ENCODE results near the gene PRKCE. TPM values are rescaled to one million over a fixed set of nuclear protein-coding genes. Genes with fewer than 3 reads are reported as not detected.
A peak's percentile ranks its signal among the peaks of the same experiment; 100 is the strongest.

Gene PRKCE
- total RNA-seq, 2 experiments from 2014 or later = 15.4 to 16.2 TPM

DNA sequence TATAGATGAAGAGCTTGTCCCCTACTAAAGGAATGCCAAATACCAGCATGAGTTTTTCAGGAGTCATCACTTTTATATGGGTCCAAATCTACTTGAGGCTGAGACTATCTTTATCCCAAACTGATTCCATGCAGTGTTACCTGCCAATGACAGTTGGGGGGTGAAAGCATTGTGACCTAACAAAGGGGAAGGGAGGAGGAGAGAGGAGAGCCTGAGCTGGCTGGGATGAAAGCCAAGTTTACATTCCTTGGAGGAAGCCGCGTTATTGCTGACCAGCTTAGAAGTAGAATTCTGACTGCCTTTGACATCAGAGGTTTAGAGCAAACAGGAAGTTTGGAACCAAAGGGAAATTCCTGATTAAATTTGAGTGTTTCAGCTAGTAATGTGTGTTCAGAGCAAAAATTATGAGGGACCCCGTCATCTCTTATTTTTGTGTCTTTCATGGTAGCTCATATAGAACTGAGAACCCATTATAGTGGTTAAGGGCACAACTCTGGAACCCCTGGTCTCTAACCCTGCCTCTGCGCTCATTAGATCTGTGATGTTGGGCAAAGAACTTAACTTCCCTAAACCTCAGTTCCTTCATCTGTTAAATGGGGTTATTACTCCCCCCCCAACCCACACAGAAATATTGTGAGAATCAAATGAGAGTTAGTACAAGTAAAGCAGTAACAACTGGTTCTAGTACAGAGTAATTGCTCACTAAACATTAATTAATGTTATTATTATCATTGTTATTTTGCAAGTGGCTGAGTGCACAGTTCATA, 446.4 kb downstream of the PRKCE start:
- Mint-ChIP-seq H3K27me3 (ENCODE audit: low read depth) (no peaks in the 10 kb centered on the region), H3K4me3 (no peak overlapping the region), H3K4me1 (ENCODE audit: low read depth) (peaks cover 18% of the 10 kb centered on the region), H3K9me3 (ENCODE audit: insufficient read depth) (peaks cover 5% of the 10 kb centered on the region), H3K36me3 (ENCODE audit: low read depth) (peaks cover 9% of the 10 kb centered on the region), H3K27ac (no peak overlapping the region)
- CTCF ChIA-PET = interaction anchor here (1.3 to 1.9 kb wide), 3 partner anchors 20 to 268 kb away, joined by 4 to 10 read pairs (median 5); no protein-coding TSS in a partner anchor
- POLR2A ChIA-PET = no interaction called here
- DNase-seq = no peak
- no peak for ATAC-seq

DNA sequence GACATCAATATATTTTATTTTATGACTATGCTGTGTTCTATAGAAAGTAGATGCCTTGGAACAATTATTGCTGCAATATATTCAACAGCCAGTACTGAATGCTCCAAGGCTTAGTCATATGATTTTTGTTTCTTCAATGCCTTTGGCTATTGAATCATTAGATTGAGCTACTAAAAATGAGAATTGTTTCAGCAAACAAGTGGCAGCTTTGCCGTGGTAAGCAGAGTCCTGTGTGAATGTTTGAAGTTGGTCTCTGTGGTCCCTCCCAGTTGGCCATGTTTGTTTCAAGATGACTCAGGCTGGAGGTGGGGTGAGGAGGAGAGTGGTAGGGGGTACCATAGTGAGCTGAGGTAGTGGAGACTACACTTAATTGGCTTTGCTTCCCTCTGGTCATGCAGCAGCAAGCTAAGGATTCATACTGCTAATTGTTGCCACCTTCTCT, 447.2 kb downstream of the PRKCE start:
- Mint-ChIP-seq H3K4me3 (no peak overlapping the region), H3K9me3 (ENCODE audit: insufficient read depth) (peaks cover 9% of the 10 kb centered on the region), H3K4me1 (ENCODE audit: low read depth) (peaks cover 18% of the 10 kb centered on the region), H3K36me3 (ENCODE audit: low read depth) (peaks cover 9% of the 10 kb centered on the region), H3K27me3 (ENCODE audit: low read depth) (no peaks in the 10 kb centered on the region), H3K27ac (no peak overlapping the region)
- DNase-seq (peak; percentile 43), ATAC-seq (peak; percentile 63)
- ChIA-PET CTCF (interaction anchor here (0.8 to 1.9 kb wide), 5 partner anchors 20 to 297 kb away, joined by 3 to 10 read pairs (median 4); no protein-coding TSS in a partner anchor), POLR2A (no interaction called here)

DNA sequence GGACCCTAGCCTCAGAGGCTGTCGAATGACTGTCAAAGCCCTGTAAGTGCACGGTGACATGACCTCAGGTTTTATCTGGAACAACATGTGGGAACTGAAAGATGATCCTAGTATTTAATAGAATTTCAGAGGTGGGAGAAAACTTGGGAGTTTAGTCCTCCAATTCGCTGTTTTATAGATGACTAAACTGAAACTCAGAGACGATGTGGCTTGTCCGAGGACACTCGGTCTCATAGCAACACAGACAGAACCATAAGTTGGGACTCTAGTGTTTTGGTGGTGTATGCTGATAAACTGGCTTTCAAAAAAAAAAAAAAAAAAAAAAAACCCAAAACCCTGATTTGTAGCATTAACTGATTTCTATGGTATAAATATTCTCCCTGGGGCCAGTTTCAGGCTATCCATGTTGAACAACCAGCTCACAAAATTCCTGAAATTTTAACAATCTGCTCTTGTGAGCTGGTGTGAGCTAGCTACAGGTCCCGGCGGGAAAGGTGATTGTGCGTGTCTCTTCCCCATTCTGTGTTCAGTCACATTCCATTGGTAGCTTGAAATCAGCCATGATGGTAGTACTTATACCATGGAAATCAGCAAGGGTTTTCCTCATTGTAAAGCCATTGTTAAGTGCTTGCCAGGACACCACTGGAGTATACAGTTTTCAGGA, 450.2 kb downstream of the PRKCE start:
- Mint-ChIP-seq H3K27ac (no peak overlapping the region), H3K4me3 (no peak overlapping the region), H3K9me3 (ENCODE audit: insufficient read depth) (peaks cover 17% of the 10 kb centered on the region), H3K36me3 (ENCODE audit: low read depth) (peaks cover 17% of the 10 kb centered on the region), H3K27me3 (ENCODE audit: low read depth) (no peaks in the 10 kb centered on the region), H3K4me1 (ENCODE audit: low read depth) (peaks cover 18% of the 10 kb centered on the region)
- POLR2A ChIA-PET = no interaction called here
- DNase-seq = no peak
- no peak for ATAC-seq
- CTCF ChIA-PET = no interaction called here

DNA sequence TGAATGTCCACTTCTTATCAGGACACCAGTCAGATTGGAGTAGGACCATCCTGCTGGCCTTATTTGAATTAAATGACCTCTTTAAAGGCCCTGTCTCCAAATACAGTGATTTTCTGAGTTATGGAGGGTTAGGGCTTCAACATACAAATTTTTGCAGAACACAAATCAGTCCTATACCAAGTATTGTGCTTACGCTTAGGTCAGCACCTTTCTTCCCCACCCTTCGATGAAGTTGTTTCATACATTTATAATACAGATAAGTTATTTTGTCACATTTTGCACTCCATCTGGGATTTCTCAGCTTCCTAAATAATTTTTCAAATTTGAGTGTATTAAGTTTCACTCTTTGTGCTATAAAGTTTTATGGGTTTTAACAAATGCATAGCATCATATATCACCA, 455.2 kb downstream of the PRKCE start:
- peaks cover 17% of the 10 kb centered on the region for H3K9me3 Mint-ChIP-seq (ENCODE audit: insufficient read depth)
- POLR2A ChIA-PET = no interaction called here
- no peak for DNase-seq
- no peaks in the 10 kb centered on the region for H3K27me3 Mint-ChIP-seq (ENCODE audit: low read depth)
- peaks cover 19% of the 10 kb centered on the region for H3K36me3 Mint-ChIP-seq (ENCODE audit: low read depth)
- no peak overlapping the region for H3K4me3 Mint-ChIP-seq
- H3K4me1 Mint-ChIP-seq (ENCODE audit: low read depth) = no peaks in the 10 kb centered on the region
- no peak for ATAC-seq
- no peak overlapping the region for H3K27ac Mint-ChIP-seq
- CTCF ChIA-PET = no interaction called here

DNA sequence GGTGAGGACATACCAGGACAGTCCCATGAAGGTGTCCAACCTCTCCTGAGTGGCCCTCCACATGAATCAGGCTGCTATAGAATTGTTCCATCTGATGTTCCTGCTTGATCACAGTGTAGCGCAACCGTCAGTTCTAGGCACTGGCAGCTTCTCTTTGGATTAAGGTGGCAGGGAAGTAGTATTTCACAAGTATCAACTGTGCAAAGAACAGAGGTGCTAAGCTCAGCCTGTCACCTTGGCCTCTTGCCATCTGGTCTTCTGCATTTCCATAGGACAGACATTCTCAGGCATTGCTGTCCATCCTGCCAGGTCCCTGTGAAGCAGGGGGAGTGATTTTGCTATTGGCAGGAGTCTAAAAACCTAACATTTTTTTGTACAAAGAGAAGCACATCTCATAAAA, 463.5 kb downstream of the PRKCE start:
- ATAC-seq = no peak
- POLR2A ChIA-PET = no interaction called here

DNA sequence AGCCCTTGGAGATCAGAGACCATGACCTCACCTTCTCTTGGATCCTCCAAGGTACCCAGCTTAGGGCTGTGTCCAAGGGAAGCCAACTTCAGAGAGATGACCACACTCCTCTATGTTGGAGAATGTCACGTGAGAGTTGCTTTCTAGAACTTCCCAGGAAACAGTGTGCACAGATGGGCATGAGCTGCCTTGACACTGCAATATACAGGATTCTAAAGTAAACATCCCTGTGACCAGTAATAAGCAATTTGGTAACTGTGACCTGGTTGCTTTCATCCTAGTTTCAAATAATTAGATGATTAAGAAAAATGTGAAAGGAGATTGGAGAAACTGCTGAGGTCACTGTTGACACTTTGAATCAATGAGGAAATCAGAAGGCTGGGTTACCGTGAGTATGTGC, 464.7 kb downstream of the PRKCE start:
- H3K4me3 Mint-ChIP-seq = no peak overlapping the region
- H3K4me1 Mint-ChIP-seq (ENCODE audit: low read depth) = peaks cover 10% of the 10 kb centered on the region
- ATAC-seq = no peak
- no peak overlapping the region for H3K27ac Mint-ChIP-seq
- no peaks in the 10 kb centered on the region for H3K36me3 Mint-ChIP-seq (ENCODE audit: low read depth)
- DNase-seq = no peak
- no peaks in the 10 kb centered on the region for H3K27me3 Mint-ChIP-seq (ENCODE audit: low read depth)
- H3K9me3 Mint-ChIP-seq (ENCODE audit: insufficient read depth) = no peaks in the 10 kb centered on the region
- ChIA-PET POLR2A (no interaction called here), CTCF (no interaction called here)

More for the DNA sequence above, 463.5 kb downstream of the PRKCE start:
- H3K36me3 Mint-ChIP-seq (ENCODE audit: low read depth) = no peaks in the 10 kb centered on the region
- H3K27ac Mint-ChIP-seq = no peak overlapping the region
- no peak for DNase-seq
- H3K4me1 Mint-ChIP-seq (ENCODE audit: low read depth) = peaks cover under 1% of the 10 kb centered on the region
- CTCF ChIA-PET = no interaction called here
- no peaks in the 10 kb centered on the region for H3K9me3 Mint-ChIP-seq (ENCODE audit: insufficient read depth)
- H3K27me3 Mint-ChIP-seq (ENCODE audit: low read depth) = no peaks in the 10 kb centered on the region
- no peak overlapping the region for H3K4me3 Mint-ChIP-seq

DNA sequence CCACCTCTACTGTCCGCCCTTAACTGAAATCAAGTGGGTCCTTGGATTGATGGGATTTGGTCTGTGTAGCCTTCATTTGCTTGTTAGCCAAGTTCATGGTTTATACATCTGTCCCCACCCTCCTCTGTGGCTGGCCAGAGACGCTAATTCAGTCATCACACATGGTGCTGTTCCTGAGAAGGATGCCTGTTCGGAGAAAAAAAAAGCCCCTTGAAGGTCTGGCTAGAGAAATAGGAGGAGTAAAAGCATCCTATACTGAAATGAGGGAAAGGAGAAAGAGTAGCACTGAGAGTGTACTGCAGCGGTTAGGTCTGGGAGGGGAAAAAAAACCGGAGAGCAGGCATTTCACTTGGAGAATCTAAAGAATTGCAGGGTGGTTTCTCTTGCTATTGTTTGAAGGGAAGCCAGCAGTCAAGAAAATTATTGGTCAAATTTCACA, 465.1 kb downstream of the PRKCE start:
- ChIA-PET POLR2A (no interaction called here), CTCF (no interaction called here)
- no peaks in the 10 kb centered on the region for H3K36me3 Mint-ChIP-seq (ENCODE audit: low read depth)
- no peak overlapping the region for H3K4me3 Mint-ChIP-seq
- ATAC-seq (no peak), DNase-seq (no peak)
- no peak overlapping the region for H3K27ac Mint-ChIP-seq
- H3K4me1 Mint-ChIP-seq (ENCODE audit: low read depth) = peaks cover 12% of the 10 kb centered on the region
- H3K9me3 Mint-ChIP-seq (ENCODE audit: insufficient read depth) = no peaks in the 10 kb centered on the region
- no peaks in the 10 kb centered on the region for H3K27me3 Mint-ChIP-seq (ENCODE audit: low read depth)

DNA sequence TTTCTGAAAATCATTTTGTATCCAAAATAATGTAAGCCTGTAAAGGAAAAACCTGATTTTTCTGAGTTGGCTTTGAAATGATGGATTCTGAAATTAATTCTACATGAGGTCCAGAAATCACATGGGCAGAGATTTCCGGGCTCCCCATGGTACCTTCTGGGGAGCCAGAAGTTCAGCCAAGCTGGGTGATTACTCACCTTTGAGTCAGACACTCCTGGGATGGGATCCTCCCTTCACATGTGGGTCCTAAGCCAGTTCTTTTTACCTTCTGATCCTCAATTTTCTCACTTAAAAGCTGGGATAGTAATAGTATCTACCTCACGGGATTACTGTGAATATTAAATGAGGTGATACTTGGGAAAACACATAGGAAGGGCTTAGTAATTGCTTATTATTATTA, 465.9 kb downstream of the PRKCE start:
- H3K36me3 Mint-ChIP-seq (ENCODE audit: low read depth) = no peaks in the 10 kb centered on the region
- no peaks in the 10 kb centered on the region for H3K27me3 Mint-ChIP-seq (ENCODE audit: low read depth)
- CTCF ChIA-PET = interaction anchor here (0.9 kb wide), 1 partner anchor 68 kb away, joined by 3 read pairs; no protein-coding TSS in a partner anchor
- no peak for ATAC-seq
- DNase-seq = no peak
- H3K9me3 Mint-ChIP-seq (ENCODE audit: insufficient read depth) = no peaks in the 10 kb centered on the region
- H3K4me3 Mint-ChIP-seq = no peak overlapping the region
- no peak overlapping the region for H3K27ac Mint-ChIP-seq
- POLR2A ChIA-PET = no interaction called here
- peaks cover 12% of the 10 kb centered on the region for H3K4me1 Mint-ChIP-seq (ENCODE audit: low read depth)

DNA sequence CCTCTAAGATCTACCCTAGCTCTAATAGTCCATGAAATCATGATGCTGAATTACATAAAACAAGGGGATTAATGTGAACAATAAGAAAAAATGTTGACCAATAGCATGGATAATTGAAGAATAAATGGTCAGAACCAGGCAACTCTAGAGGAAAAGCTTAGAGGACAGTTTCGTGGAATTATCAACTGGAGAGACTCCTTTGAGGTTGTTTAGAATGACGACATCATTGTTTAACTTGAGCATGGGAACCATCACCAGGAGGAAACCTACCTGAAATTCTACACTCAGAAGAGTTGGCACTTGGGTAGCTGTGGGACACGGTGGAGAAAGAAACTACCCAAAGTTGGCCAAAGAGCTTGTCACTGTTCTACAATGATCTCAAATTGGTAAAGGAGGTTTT, 466.5 kb downstream of the PRKCE start:
- DNase-seq (no peak), ATAC-seq (no peak)
- Mint-ChIP-seq H3K4me1 (ENCODE audit: low read depth) (peaks cover 12% of the 10 kb centered on the region), H3K27me3 (ENCODE audit: low read depth) (no peaks in the 10 kb centered on the region), H3K4me3 (no peak overlapping the region), H3K9me3 (ENCODE audit: insufficient read depth) (no peaks in the 10 kb centered on the region), H3K27ac (no peak overlapping the region), H3K36me3 (ENCODE audit: low read depth) (no peaks in the 10 kb centered on the region)
- ChIA-PET POLR2A (no interaction called here), CTCF (interaction anchor here (0.9 kb wide), 2 partner anchors 19 to 68 kb away, joined by 3 read pairs; no protein-coding TSS in a partner anchor)

DNA sequence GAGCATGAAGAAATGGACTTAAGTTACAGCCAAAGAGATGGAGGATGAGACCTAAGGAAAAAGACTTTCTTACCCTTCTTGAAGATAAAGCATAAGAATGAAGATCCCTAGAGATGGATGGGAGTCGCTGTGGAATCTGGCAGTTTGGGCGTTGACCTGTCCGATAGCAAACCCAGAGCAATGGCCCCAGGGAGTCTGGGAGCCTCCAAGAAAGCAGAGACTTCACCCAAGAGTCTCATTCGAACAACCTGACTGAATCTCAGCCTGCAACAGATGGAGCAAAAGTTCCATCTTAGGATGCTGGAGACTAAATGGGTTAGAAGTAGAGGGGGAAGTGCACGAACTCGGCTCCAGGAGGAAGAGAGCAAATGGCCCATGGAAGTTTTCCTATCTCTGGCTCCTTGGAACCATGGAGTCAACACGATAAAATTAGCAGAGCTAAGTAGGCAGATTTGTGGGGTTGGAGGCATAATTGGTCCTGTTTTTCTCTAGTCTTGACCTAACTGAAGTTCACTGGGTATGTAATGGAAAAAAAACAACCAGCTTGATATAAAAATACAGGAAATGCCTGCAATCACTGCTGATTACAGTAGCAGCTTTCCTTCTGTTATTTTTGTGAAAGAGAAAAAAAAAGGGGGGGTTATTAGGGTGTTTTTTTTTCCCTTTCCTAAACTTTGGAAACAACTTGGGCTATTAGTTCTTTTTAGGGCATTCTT, 467.3 kb downstream of the PRKCE start:
- Mint-ChIP-seq H3K27ac (no peak overlapping the region), H3K4me1 (ENCODE audit: low read depth) (peaks cover 12% of the 10 kb centered on the region), H3K36me3 (ENCODE audit: low read depth) (no peaks in the 10 kb centered on the region), H3K27me3 (ENCODE audit: low read depth) (no peaks in the 10 kb centered on the region), H3K9me3 (ENCODE audit: insufficient read depth) (no peaks in the 10 kb centered on the region), H3K4me3 (no peak overlapping the region)
- POLR2A ChIA-PET = no interaction called here
- no peak for DNase-seq
- CTCF ChIA-PET = interaction anchor here (0.9 to 1.7 kb wide), 2 partner anchors 20 to 56 kb away, joined by 3 to 5 read pairs; no protein-coding TSS in a partner anchor
- ATAC-seq = no peak

DNA sequence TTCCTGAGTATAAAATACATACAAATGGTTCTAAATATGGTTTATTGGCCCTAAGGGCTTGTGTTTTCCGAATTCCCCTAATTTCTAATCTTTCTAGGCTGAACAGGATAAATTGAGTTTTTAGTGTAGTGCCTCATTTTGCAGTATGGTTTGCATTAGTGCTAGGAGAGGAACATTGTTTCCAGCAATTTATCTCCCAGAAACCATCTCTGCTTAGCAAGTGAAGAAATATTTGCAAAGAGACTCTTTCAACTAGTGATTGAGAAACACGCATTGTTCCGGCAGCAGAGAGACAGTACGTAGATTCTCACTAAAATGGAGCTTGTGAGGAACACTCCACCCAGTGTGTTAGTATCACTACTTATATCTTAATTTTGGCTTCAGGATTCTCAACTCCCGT, 468.0 kb downstream of the PRKCE start:
- Mint-ChIP-seq H3K36me3 (ENCODE audit: low read depth) (no peaks in the 10 kb centered on the region), H3K4me1 (ENCODE audit: low read depth) (peaks cover 12% of the 10 kb centered on the region), H3K9me3 (ENCODE audit: insufficient read depth) (no peaks in the 10 kb centered on the region), H3K27me3 (ENCODE audit: low read depth) (no peaks in the 10 kb centered on the region), H3K27ac (no peak overlapping the region), H3K4me3 (no peak overlapping the region)
- no peak for ATAC-seq
- DNase-seq = no peak
- POLR2A ChIA-PET = interaction anchor here (0.6 kb wide), 1 partner anchor 32 kb away, joined by 4 read pairs; no protein-coding TSS in a partner anchor
- CTCF ChIA-PET = interaction anchor here (1.7 kb wide), 1 partner anchor 57 kb away, joined by 5 read pairs; no protein-coding TSS in a partner anchor

Data from activated CD8-positive, alpha-beta T cell treated with anti-CD3 and anti-CD28 coated beads, Interleukin-2, amount 10 ng/mL, durations not matched to agents 7 days and 5 days (primary cell).